ENCODE measurements around the gene ZNF625. TPM values are rescaled to one million over a fixed set of nuclear protein-coding genes. Genes with fewer than 3 reads are reported as not detected.

ZNF625 gene
- total and polyA plus RNA-seq, 2 experiments from 2014 or later: 2.3 to 10.3 TPM

DNA sequence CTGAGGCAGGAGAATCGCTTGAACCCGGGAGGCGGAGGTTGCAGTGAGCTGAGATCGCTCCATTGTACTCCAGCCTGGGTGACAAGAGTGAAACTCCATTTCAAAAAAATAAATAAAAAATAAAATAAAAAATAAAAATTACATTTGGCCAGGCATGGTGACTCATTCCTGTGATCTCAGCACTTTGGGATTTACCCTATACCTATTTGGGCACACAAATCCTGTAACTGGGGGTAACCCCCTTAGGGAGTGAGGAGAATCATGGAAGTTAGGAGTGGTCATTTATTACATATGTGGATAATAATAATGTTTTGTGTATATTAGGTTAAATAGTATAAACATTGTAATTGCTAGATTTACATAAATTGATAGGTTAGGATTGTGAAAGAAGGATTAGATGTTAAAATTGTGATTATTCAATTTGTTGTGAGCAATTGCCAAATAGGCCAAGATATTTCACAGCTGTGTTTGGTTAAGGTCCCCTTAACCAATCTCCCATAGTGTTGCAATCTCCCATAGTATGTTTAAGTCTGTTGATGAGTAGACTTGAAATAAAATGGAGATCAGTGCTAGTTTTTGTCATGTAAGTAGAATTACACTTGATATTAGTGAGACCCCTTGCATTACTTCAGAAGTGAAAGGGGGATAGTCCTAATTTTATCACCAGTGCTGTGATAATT, 61.3 kb downstream of the ZNF625 start:
- TF ChIP-seq EZH2phosphoT487 (IDR thresholded peaks at IDR 0.05; ENCODE audit: low read depth, severe bottlenecking, unreplicated experiment) (no peak), EZH2 (IDR thresholded peaks at IDR 0.05; ENCODE audit: borderline replicate concordance) (no peak)
- TF ChIP-seq, protein P1, sequence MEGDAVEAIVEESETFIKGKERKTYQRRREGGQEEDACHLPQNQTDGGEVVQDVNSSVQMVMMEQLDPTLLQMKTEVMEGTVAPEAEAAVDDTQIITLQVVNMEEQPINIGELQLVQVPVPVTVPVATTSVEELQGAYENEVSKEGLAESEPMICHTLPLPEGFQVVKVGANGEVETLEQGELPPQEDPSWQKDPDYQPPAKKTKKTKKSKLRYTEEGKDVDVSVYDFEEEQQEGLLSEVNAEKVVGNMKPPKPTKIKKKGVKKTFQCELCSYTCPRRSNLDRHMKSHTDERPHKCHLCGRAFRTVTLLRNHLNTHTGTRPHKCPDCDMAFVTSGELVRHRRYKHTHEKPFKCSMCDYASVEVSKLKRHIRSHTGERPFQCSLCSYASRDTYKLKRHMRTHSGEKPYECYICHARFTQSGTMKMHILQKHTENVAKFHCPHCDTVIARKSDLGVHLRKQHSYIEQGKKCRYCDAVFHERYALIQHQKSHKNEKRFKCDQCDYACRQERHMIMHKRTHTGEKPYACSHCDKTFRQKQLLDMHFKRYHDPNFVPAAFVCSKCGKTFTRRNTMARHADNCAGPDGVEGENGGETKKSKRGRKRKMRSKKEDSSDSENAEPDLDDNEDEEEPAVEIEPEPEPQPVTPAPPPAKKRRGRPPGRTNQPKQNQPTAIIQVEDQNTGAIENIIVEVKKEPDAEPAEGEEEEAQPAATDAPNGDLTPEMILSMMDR (IDR thresholded peaks at IDR 0.05; ENCODE audit: poor library complexity): no peak
- Histone ChIP-seq H2AFZ (no peak overlapping the region), H3K4me2 (no peak overlapping the region), H4K20me1 (ENCODE audit: insufficient read depth, poor library complexity, severe bottlenecking) (no peaks in the 10 kb centered on the region), H3K9me2 (replicated peaks; ENCODE audit: insufficient read depth) (no peaks in the 10 kb centered on the region), H3K4me3 (peak overlapping the region; percentile 4), H3K79me2 (peaks cover 22% of the 10 kb centered on the region), H3K27ac (no peak overlapping the region), H3K9me3 (ENCODE audit: low read depth) (no peaks in the 10 kb centered on the region), H3K4me1 (ENCODE audit: insufficient read depth) (peaks cover 5% of the 10 kb centered on the region), H3K27me3 (no peaks in the 10 kb centered on the region), H3K36me3 (replicated peaks; ENCODE audit: insufficient read depth, low read depth) (no peaks in the 10 kb centered on the region)
- no peak for DNase-seq (ENCODE audit: low spot score)
- 98% methylated on average over 4 of the region's 4 CpGs for WGBS (ENCODE audit: low lambda C conversion rate, missing lambda C conversion rate)

Small RNAs within 50 kb of the gene (small RNA-seq; reads per million reads assigned to genes)
- gene RNA5SP467: not detected

Other genes with a start within 250 kb of the ZNF625 start
- 7.5 and 11.7 TPM in 2 replicates for gene ZNF700, start 231.6 kb downstream of the ZNF625 start, total RNA-seq
- 3.6 and 5.6 TPM in 2 replicates for gene ZNF700, start 231.6 kb downstream of the ZNF625 start, polyA plus RNA-seq
- gene ZNF763, start 191.7 kb downstream of the ZNF625 start, total RNA-seq: 1.7 and 3.0 TPM in 2 replicates
- gene ZNF763, start 191.7 kb downstream of the ZNF625 start, polyA plus RNA-seq: 1.2 and 2.8 TPM in 2 replicates
- gene ZNF433, start 121.1 kb downstream of the ZNF625 start, total RNA-seq: 6.1 and 8.1 TPM in 2 replicates
- 5.6 and 9.0 TPM in 2 replicates for gene ZNF433, start 121.1 kb downstream of the ZNF625 start, polyA plus RNA-seq
- 0.32 and 0.77 TPM in 2 replicates for gene ZNF878, start 103.8 kb downstream of the ZNF625 start, total RNA-seq
- gene ZNF878, start 103.8 kb downstream of the ZNF625 start, polyA plus RNA-seq: 0.91 TPM in 1 of 2 replicates, not detected in the other
- 11.2 and 13.8 TPM in 2 replicates for gene ZNF844, start 92.0 kb downstream of the ZNF625 start, total RNA-seq
- gene ZNF844, start 92.0 kb downstream of the ZNF625 start, polyA plus RNA-seq: 3.0 and 4.1 TPM in 2 replicates
- gene ZNF20, start 16.4 kb downstream of the ZNF625 start, total RNA-seq: 4.7 and 5.3 TPM in 2 replicates
- gene ZNF20, start 16.4 kb downstream of the ZNF625 start, polyA plus RNA-seq: 1.2 and 2.4 TPM in 2 replicates
- gene ZNF136, start 6.4 kb upstream of the ZNF625 start, total RNA-seq: 9.2 and 10.0 TPM in 2 replicates
- gene ZNF136, start 6.4 kb upstream of the ZNF625 start, polyA plus RNA-seq: 5.3 and 7.1 TPM in 2 replicates
- gene ZNF44, start 138.1 kb upstream of the ZNF625 start, total RNA-seq: 10.9 and 11.7 TPM in 2 replicates
- gene ZNF44, start 138.1 kb upstream of the ZNF625 start, polyA plus RNA-seq: 9.9 and 10.0 TPM in 2 replicates
- gene ZNF563, start 176.9 kb upstream of the ZNF625 start, total RNA-seq: 4.0 and 5.7 TPM in 2 replicates
- 6.8 and 9.7 TPM in 2 replicates for gene ZNF563, start 176.9 kb upstream of the ZNF625 start, polyA plus RNA-seq
- 3.6 and 5.9 TPM in 2 replicates for gene ZNF442, start 208.9 kb upstream of the ZNF625 start, total RNA-seq
- gene ZNF442, start 208.9 kb upstream of the ZNF625 start, polyA plus RNA-seq: 1.3 and 4.4 TPM in 2 replicates
- 4.9 and 7.1 TPM in 2 replicates for gene ZNF799, start 244.5 kb upstream of the ZNF625 start, total RNA-seq
- 2.6 and 3.8 TPM in 2 replicates for gene ZNF799, start 244.5 kb upstream of the ZNF625 start, polyA plus RNA-seq

All from hepatocyte (in vitro differentiated cells).